Spleen (tissue), 11 donors: ENCODE data around the gene MAGEA9B. TPM values are rescaled to one million over a fixed set of nuclear protein-coding genes. Genes with fewer than 3 reads are reported as not detected.
"Not testable (repeated sequence)": the region's sequence is repeated elsewhere in the genome, so short reads cannot be mapped to it uniquely, and the experiment has no call there.

Experiments used
- DNase-seq: peaks from one replicate; pipeline ENCODE4 v3.0.0-alpha.2; 2020
- H3K27ac ChIP-seq, 8 donors: fragments of 200-600 bp; sonication (generic) in 7 of 8; 1 replicate in 4 of 8; 2 replicates in 4 of 8; pipeline versions ENCODE4 v1.5.0 to v1.8.0; 2016 to 2021; ENCODE audit warnings: inconsistent platforms in 4 of 8, mild to moderate bottlenecking in 4 of 8, moderate library complexity in 1 of 8
- H3K27me3 ChIP-seq, 7 donors: fragments of 200-600 bp; sonication (generic) in 6 of 7; replicated peaks in 1 of 7; 1 replicate in 4 of 7; 2 replicates in 3 of 7; pipeline versions ENCODE4 v1.5.0 to v1.8.0; 2016 to 2021; ENCODE audit warnings: inconsistent platforms in 3 of 7, mild to moderate bottlenecking in 1 of 7
- H3K36me3 ChIP-seq, 6 donors: fragments of 200-600 bp; sonication (generic) in 5 of 6; 1 replicate in 4 of 6; 2 replicates in 2 of 6; pipeline versions ENCODE4 v1.5.0 to v1.8.0; 2016 to 2021; ENCODE audit warnings: inconsistent platforms in 2 of 6
- H3K4me1 ChIP-seq, 6 donors: fragments of 200-600 bp; sonication (generic) in 5 of 6; 1 replicate in 3 of 6; 2 replicates in 3 of 6; pipeline versions ENCODE4 v1.5.0 to v1.8.0; 2016 to 2021; ENCODE audit warnings: inconsistent platforms in 3 of 6
- H3K4me3 ChIP-seq, 8 donors: fragments of 200-600 bp; sonication (generic) in 7 of 8; 1 replicate in 4 of 8; 2 replicates in 4 of 8; pipeline versions ENCODE4 v1.5.0 to v1.8.0; 2016 to 2021; ENCODE audit warnings: inconsistent platforms in 4 of 8, mild to moderate bottlenecking in 4 of 8, moderate library complexity in 2 of 8
- H3K9me3 ChIP-seq, 8 donors: fragments of 200-600 bp; sonication (generic) in 7 of 8; 1 replicate in 4 of 8; 2 replicates in 4 of 8; pipeline versions ENCODE4 v1.5.0 to v1.8.0; 2016 to 2021; ENCODE audit warnings: inconsistent platforms in 4 of 8
- POLR2A ChIP-seq, 3 donors: fragments of 450-650 bp; IDR thresholded peaks; one replicate each; pipeline ENCODE4 v1.5.1; 2017; ENCODE audit warnings: antibody characterized with exemption in 3 of 3, mild to moderate bottlenecking in 1 of 3
- POLR2AphosphoS5 ChIP-seq, 3 donors: sonication (generic); formaldehyde crosslinking; IDR thresholded peaks; one replicate each; pipeline ENCODE4 v1.5.1; 2017; ENCODE audit warnings: antibody characterized with exemption in 3 of 3
- WGBS, 5 donors: extraction: QIAGEN DNeasy Blood & Tissue Kit in 3 of 5; methylation state at CpG; one replicate each; pipeline versions ENCODE4 v1.1.5 to v1.1.7; 2013 to 2018; 5-methylcytosine and 5-hydroxymethylcytosine counted together
- intact Hi-C: fragments of 100-400 bp; cut with DNase I; formaldehyde crosslinking; loops from one replicate; pipeline ENCODE4 v1.15.0; 2023; ENCODE audit warnings: low total_unique reads
- polyA plus RNA-seq, 3 donors: library from polyadenylated mRNA; stranded (reverse); fragments of 200-250 nt; gene quantifications; one replicate each; pipeline ENCODE4 v1.2.1, GENCODE V29; 2013
- total RNA-seq, 7 donors: library from RNA; depleted of rRNA in 3 of 7; stranded (reverse); fragments of >200 nt in 3 of 7; fragmentation: NEBNext Ultra II Directional in 4 of 7; extraction: Animal tissue kit (Norgen Biotek cat#: 25700) in 4 of 7; gene quantifications; one replicate each; pipeline versions ENCODE4 v1.1.0 to v1.2.1, GENCODE V29; 2016 to 2021
- TF ChIP-seq, protein P1 (sequence below), 11 experiments: fragments of 200-600 bp in 7 of 11; fragments of 450-650 bp in 4 of 11; sonication (generic) in 4 of 11; IDR thresholded peaks in 8 of 11; conservative IDR thresholded peaks in 3 of 11; 1 replicate in 7 of 11; 2 replicates in 4 of 11; pipeline versions ENCODE4 v1.4.0 to v1.8.0; 2016 to 2021; ENCODE audit warnings: antibody characterized with exemption in 11 of 11, inconsistent platforms in 4 of 11, mild to moderate bottlenecking in 1 of 11
- donor health status: healthy with polysubstance abuse.
- donor health status: DM: no; HTN: no; CAD: no; lungs with moderate emphysema.
- donor health status: DM: no; HTN: no; CAD: no.
- donor health status: Bipolar disorder and iron deficiency.
- donor health status: healthy.
- donor health status: DM: no; HTN: no; CAD: no.
- donor health status: DM: yes; HTN: yes; CAD: no.

MAGEA9B gene
- total and polyA plus RNA-seq, 10 donors: 0.06 TPM; not detected in 9

DNA sequence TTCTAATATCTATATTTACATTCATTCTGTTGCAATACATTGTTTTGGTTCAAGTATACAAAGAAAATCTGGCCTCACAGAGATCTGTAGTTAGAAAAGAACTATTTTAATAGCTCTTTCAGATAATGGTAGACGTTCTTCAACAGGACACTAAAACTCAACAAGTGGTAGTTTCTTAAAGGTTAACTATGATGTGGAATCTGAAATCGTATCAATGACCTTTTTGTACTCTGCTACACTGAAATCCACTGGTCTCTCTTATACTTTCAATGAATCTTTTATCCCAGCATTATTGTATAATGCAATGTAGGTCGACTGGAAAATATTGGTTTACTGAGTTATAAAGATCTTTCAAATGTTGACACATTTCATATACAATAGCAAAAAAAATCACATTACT is 31.6 kb upstream of the MAGEA9B start:
- peaks cover 0 to 1% (median 0%) of the 10 kb centered on the region in 6 donors for H3K4me1 ChIP-seq
- DNase-seq: no peak
- intact Hi-C loops: no loop called here
- H3K36me3 ChIP-seq: no peaks in the 10 kb centered on the region
- TF ChIP-seq POLR2AphosphoS5 (IDR thresholded peaks at IDR 0.05): no peak
- TF ChIP-seq POLR2A (IDR thresholded peaks at IDR 0.05): no peak
- TF ChIP-seq, protein P1, sequence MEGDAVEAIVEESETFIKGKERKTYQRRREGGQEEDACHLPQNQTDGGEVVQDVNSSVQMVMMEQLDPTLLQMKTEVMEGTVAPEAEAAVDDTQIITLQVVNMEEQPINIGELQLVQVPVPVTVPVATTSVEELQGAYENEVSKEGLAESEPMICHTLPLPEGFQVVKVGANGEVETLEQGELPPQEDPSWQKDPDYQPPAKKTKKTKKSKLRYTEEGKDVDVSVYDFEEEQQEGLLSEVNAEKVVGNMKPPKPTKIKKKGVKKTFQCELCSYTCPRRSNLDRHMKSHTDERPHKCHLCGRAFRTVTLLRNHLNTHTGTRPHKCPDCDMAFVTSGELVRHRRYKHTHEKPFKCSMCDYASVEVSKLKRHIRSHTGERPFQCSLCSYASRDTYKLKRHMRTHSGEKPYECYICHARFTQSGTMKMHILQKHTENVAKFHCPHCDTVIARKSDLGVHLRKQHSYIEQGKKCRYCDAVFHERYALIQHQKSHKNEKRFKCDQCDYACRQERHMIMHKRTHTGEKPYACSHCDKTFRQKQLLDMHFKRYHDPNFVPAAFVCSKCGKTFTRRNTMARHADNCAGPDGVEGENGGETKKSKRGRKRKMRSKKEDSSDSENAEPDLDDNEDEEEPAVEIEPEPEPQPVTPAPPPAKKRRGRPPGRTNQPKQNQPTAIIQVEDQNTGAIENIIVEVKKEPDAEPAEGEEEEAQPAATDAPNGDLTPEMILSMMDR (IDR thresholded peaks at IDR 0.05 in 8 of 11, conservative IDR thresholded peaks at IDR 0.05 in 3 of 11): no peak
- WGBS, 5 donors: 60 to 97% (median 90%) methylated on average over 3 of the region's 3 CpGs
- H3K9me3 ChIP-seq: no peaks in the 10 kb centered on the region
- no peak overlapping the region for H3K4me3 ChIP-seq
- H3K27ac ChIP-seq: no peak overlapping the region
- no peaks in the 10 kb centered on the region for H3K27me3 ChIP-seq

DNA sequence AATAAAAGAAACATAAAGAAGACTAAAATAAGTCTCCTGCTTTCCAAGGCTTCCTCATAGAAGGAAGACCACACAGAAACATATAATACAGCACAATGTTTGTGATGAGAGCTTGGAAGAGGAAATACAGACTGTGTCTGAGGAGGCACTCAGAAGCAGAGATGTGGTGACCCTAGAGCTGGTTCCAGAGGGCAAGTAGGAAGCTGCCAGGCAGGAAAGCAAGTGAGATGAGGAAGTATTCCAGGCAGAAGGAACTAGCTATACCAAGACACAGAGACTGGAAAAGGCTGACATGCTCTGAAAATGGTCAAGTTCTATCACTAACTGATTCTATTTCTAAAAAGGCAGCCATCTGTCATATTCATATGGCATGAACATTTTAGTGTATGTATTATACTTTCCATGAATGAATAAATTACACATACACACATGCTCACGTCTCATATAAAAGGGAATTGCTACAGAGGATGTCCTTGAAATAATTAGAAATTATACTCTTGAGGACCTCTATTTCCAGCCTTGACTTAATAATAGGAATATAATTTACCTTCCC is 24.4 kb upstream of the MAGEA9B start:
- no peak overlapping the region for H3K4me3 ChIP-seq
- WGBS, 5 donors: 42 to 83% (median 64%) methylated on average over 1 of the region's 1 CpG
- no peaks in the 10 kb centered on the region for H3K9me3 ChIP-seq
- no peaks in the 10 kb centered on the region for H3K27me3 ChIP-seq
- H3K36me3 ChIP-seq: peaks cover 0 to 26% (median 3%) of the 10 kb centered on the region in 6 donors
- no peak for TF ChIP-seq POLR2A (IDR thresholded peaks at IDR 0.05)
- TF ChIP-seq POLR2AphosphoS5 (IDR thresholded peaks at IDR 0.05): no peak
- TF ChIP-seq, protein P1 (IDR thresholded peaks at IDR 0.05 in 8 of 11, conservative IDR thresholded peaks at IDR 0.05 in 3 of 11): no peak
- no peak for DNase-seq
- intact Hi-C loops: no loop called here
- no peak overlapping the region for H3K27ac ChIP-seq
- H3K4me1 ChIP-seq: peaks cover 0 to 4% (median 0%) of the 10 kb centered on the region in 6 donors

DNA sequence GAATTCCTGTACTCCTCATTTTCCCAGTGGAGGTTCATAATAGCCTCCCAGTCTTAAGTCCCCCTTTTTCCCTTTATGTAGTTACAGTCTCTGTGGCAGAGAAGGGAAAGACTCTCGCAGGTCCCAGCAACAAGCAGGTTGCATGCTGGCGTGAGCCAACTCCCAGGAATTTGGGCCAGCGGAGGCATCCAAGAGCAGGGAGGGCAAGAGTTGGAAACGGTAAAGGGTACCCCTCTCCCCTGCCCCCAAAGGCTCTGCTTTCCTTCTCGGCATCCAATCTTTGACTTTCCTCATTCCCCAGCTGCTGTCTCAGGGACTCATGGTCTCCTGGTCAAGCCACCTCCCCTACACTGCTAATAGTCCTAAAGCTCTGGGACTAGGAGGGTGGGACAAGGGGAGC is 23.3 kb upstream of the MAGEA9B start:
- peaks cover 0 to 38% (median 4%) of the 10 kb centered on the region in 6 donors for H3K36me3 ChIP-seq
- intact Hi-C loops: no loop called here
- no peaks in the 10 kb centered on the region for H3K27me3 ChIP-seq
- TF ChIP-seq, protein P1 (IDR thresholded peaks at IDR 0.05 in 8 of 11, conservative IDR thresholded peaks at IDR 0.05 in 3 of 11): no peak
- TF ChIP-seq POLR2AphosphoS5 (IDR thresholded peaks at IDR 0.05) (no peak), POLR2A (IDR thresholded peaks at IDR 0.05) (no peak)
- no peak for DNase-seq
- no peak overlapping the region for H3K27ac ChIP-seq
- H3K4me3 ChIP-seq: no peak overlapping the region
- WGBS, 5 donors: 68 to 100% (median 97%) methylated on average over 5 of the region's 5 CpGs
- peaks cover 0 to 4% (median 0%) of the 10 kb centered on the region in 6 donors for H3K4me1 ChIP-seq
- no peaks in the 10 kb centered on the region for H3K9me3 ChIP-seq

DNA sequence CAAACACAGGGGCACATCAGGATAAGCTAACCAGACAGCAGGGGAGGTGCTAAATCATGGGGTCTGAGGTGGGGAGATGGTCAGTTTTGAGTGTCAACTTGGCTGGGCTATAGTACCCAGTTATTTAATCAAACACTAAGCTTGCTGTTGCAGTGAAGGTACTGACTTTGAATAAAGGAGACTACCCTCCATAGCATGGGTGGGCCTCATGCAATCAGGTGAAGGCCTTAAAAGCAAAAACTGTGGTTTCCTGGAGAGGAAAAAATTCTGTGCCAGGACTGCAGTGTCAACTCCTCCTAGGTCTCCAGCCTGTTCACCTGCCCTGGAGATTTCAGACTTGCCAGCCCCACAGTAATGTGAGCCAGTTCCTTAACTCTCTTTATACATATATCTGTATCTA is 20.4 kb upstream of the MAGEA9B start:
- Histone ChIP-seq H3K27me3 (no peaks in the 10 kb centered on the region), H3K4me3 (no peak overlapping the region), H3K4me1 (peaks cover 0 to 4% (median 0%) of the 10 kb centered on the region in 6 donors), H3K9me3 (no peaks in the 10 kb centered on the region), H3K27ac (no peak overlapping the region), H3K36me3 (peaks cover 0 to 56% (median 4%) of the 10 kb centered on the region in 6 donors)
- no peak for DNase-seq
- TF ChIP-seq POLR2A (IDR thresholded peaks at IDR 0.05) (no peak), POLR2AphosphoS5 (IDR thresholded peaks at IDR 0.05) (no peak)
- TF ChIP-seq, protein P1 (IDR thresholded peaks at IDR 0.05 in 8 of 11, conservative IDR thresholded peaks at IDR 0.05 in 3 of 11): no peak
- intact Hi-C loops: no loop called here

DNA sequence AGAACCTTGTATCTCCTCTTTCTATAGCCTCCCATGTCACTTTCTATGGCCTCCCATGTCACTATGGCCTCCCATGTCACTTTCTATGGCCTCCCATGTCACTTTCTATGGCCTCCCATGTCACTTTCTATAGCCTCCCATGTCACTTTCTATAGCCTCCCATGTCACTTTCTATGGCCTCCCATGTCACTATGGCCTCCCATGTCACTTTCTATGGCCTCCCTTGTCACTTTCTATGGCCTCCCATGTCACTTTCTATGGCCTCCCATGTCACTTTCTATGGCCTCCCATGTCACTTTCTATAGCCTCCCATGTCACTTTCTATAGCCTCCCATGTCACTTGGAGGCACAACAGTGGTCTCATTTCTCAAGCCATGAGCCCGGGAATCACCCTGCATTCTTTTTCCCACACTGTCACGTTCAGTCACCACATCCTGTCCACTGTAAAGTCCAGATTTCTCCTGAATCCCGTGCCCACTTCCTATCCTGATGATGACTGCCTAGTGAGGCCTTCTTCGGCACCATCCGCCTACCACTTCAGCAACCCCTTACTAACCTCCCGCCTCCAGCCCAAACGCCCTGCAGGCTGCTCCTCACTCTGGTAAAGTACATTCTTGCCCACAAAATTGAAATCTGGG is 18.1 kb upstream of the MAGEA9B start:
- 64 to 93% (median 78%) methylated on average over 7 of the region's 7 CpGs for WGBS, 5 donors

DNA sequence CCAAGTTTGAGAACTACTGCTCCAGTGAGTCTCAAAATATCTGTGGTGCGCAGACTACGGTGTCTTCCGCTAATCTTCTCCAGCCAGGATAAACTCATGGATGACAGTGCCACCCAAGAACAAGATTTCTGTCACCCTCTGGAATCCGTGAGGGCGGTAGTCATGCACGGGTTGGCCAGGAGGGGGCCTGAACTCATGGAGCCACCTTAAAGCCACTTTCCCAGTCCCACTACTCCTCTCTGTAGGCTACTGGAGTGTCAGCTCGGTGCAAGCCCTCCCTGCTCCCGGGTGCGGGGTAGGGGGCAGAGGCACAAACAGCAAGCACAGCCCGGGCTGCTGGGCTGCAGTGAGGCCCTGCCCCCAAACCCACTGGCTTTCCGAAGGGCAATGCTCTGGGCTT is 11.3 kb upstream of the MAGEA9B start:
- intact Hi-C loops, H3K27me3 ChIP-seq, H3K4me3 ChIP-seq, H3K4me1 ChIP-seq, DNase-seq, H3K27ac ChIP-seq, H3K9me3 ChIP-seq: not testable (repeated sequence)
- 42 to 57% (median 48%) methylated on average over 3 of the region's 11 CpGs; no CpG with 5 or more reads in 2 of the 5 donors for WGBS, 5 donors
- H3K36me3 ChIP-seq: peaks cover 0 to 14% (median 2%) of the 10 kb centered on the region in 6 donors

More for the DNA sequence above, 18.1 kb upstream of the MAGEA9B start:
- H3K9me3 ChIP-seq, H3K4me1 ChIP-seq, H3K27me3 ChIP-seq, H3K27ac ChIP-seq, DNase-seq, H3K4me3 ChIP-seq, intact Hi-C loops: not testable (repeated sequence)
- peaks cover 0 to 54% (median 5%) of the 10 kb centered on the region in 6 donors for H3K36me3 ChIP-seq

DNA sequence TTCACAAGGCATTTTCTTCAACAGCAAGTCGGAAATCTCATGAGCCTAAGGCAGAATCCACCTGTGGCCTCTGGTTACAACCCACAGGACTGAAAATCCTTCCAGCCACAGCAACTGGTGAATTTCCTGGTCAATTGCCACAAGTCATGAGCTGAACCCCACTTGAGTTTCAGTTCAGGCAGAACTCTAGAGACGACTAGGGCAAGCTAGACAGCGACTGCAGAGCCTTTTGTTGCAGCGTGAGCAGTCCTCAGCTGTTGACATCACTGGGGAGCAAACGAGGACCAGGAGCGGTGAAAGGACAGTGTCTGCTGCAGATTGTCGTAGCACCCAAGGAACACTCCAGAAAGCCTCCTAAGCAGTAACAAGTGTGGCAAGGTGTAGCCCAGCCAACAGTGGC is 8.7 kb upstream of the MAGEA9B start:
- H3K36me3 ChIP-seq, H3K9me3 ChIP-seq, H3K4me1 ChIP-seq, DNase-seq, intact Hi-C loops, H3K27me3 ChIP-seq, H3K27ac ChIP-seq, H3K4me3 ChIP-seq: not testable (repeated sequence)
- WGBS, 5 donors: no CpG with 5 or more reads among the region's 7 CpGs
